Measurements from ENCODE around the gene LCNL1.

Gene LCNL1

GRCh38 chr9:136942112-136942880, 40.5 kb upstream of the LCNL1 start:
- Histone ChIP-seq H3K36me3 (ENCODE audit: control insufficient read depth in 1 of 2, insufficient read depth in 2 of 2, low read length in 2 of 2) (peaks cover 28 to 52% of the 10 kb centered on the region in 2 donors), H3K9ac (ENCODE audit: low read depth in 1 of 2, low read length in 2 of 2) (no peak overlapping the region), H3K27me3 (ENCODE audit: control insufficient read depth in 1 of 2, insufficient read depth in 2 of 2, low read length in 2 of 2) (no peaks in the 10 kb centered on the region), H3K4me3 (ENCODE audit: low read depth in 1 of 2, low read length in 2 of 2) (no peak overlapping the region), H3K4me1 (ENCODE audit: control insufficient read depth in 1 of 2, insufficient read depth in 2 of 2, low read length in 2 of 2) (peaks cover 3 to 22% of the 10 kb centered on the region in 2 donors), H3K27ac (ENCODE audit: low read depth, low read length) (no peak overlapping the region), H3K9me3 (ENCODE audit: control insufficient read depth in 1 of 2, low read length in 2 of 2) (no peaks in the 10 kb centered on the region)

GRCh38 chr9:136942881-136943230, 39.9 kb upstream of the LCNL1 start:
- no peak overlapping the region for H3K27ac ChIP-seq (ENCODE audit: low read depth, low read length)
- H3K9me3 ChIP-seq (ENCODE audit: control insufficient read depth in 1 of 2, low read length in 2 of 2), result no peaks in the 10 kb centered on the region
- H3K36me3 ChIP-seq (ENCODE audit: control insufficient read depth in 1 of 2, insufficient read depth in 2 of 2, low read length in 2 of 2), result peaks cover 28 to 47% of the 10 kb centered on the region in 2 donors
- H3K9ac ChIP-seq (ENCODE audit: low read depth in 1 of 2, low read length in 2 of 2), result peak overlapping the region in 1 of 2 donors; percentile 82
- peak overlapping the region; percentile 85 to 90 for H3K4me3 ChIP-seq (ENCODE audit: low read depth in 1 of 2, low read length in 2 of 2)
- H3K27me3 ChIP-seq (ENCODE audit: control insufficient read depth in 1 of 2, insufficient read depth in 2 of 2, low read length in 2 of 2), result no peaks in the 10 kb centered on the region
- H3K4me1 ChIP-seq (ENCODE audit: control insufficient read depth in 1 of 2, insufficient read depth in 2 of 2, low read length in 2 of 2), result peaks cover 5 to 25% of the 10 kb centered on the region in 2 donors

DNA sequence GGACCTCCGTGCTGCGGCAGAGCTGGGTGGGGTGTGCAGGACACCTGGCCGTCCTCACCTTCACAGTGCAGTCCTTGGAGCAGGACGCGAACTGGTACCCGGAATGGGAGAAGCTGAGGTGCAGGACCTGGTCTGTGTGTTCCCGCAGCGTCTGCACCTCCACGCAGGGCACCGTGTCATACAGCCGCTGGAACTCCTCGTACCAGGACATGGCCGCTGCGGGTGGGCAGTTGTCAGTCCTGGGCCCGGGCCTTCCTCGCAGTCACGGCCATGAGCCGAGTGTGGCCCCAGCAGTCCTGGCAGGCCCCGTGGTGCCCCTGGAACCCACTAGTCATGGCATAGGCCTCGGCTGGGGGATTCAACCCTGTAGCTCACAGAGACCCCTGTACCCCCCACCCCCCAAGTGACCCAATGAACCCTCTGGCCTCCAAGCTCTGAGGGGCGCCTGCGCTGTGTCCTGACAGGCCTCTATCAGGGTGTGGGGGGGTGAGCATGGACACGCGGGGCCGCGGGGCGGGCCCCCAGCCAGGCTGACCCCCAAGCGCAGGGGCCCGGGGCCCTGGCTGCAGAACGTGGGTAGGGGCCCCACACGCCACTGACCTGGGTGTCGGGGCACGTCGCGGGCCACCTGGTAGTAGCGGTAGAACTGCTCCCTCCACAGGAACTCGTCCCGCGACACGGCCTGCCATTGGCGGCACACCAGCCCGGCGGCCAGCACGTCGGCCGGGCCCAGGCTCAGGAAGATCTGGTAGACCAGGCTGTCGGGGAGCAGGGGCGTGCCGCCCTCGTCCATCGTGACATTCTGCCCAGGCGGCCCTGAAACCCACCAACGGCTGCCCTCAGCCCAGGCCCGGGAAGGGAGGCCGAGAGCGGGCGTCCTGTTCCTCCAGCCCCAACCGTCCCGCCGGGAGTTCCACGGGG, 39.2 kb upstream of the LCNL1 start:
- Histone ChIP-seq H3K36me3 (ENCODE audit: control insufficient read depth in 1 of 2, insufficient read depth in 2 of 2, low read length in 2 of 2) (peaks cover 28 to 45% of the 10 kb centered on the region in 2 donors), H3K9ac (ENCODE audit: low read depth in 1 of 2, low read length in 2 of 2) (peak overlapping the region; percentile 82 to 88), H3K27ac (ENCODE audit: low read depth, low read length) (peak overlapping the region; percentile 73), H3K9me3 (ENCODE audit: control insufficient read depth in 1 of 2, low read length in 2 of 2) (no peaks in the 10 kb centered on the region), H3K4me3 (ENCODE audit: low read depth in 1 of 2, low read length in 2 of 2) (peak overlapping the region; percentile 85 to 90), H3K4me1 (ENCODE audit: control insufficient read depth in 1 of 2, insufficient read depth in 2 of 2, low read length in 2 of 2) (peaks cover 9 to 30% of the 10 kb centered on the region in 2 donors), H3K27me3 (ENCODE audit: control insufficient read depth in 1 of 2, insufficient read depth in 2 of 2, low read length in 2 of 2) (no peaks in the 10 kb centered on the region)

GRCh38 chr9:136944212-136944518, 38.6 kb upstream of the LCNL1 start:
- H3K4me3 ChIP-seq (ENCODE audit: low read depth in 1 of 2, low read length in 2 of 2), result peak overlapping the region; percentile 85 to 90
- H3K27me3 ChIP-seq (ENCODE audit: control insufficient read depth in 1 of 2, insufficient read depth in 2 of 2, low read length in 2 of 2), result no peaks in the 10 kb centered on the region
- H3K9me3 ChIP-seq (ENCODE audit: control insufficient read depth in 1 of 2, low read length in 2 of 2), result no peaks in the 10 kb centered on the region
- H3K36me3 ChIP-seq (ENCODE audit: control insufficient read depth in 1 of 2, insufficient read depth in 2 of 2, low read length in 2 of 2), result peaks cover 28 to 41% of the 10 kb centered on the region in 2 donors
- H3K9ac ChIP-seq (ENCODE audit: low read depth in 1 of 2, low read length in 2 of 2), result peak overlapping the region; percentile 82 to 88
- H3K4me1 ChIP-seq (ENCODE audit: control insufficient read depth in 1 of 2, insufficient read depth in 2 of 2, low read length in 2 of 2), result peaks cover 9 to 31% of the 10 kb centered on the region in 2 donors
- peak overlapping the region; percentile 81 for H3K27ac ChIP-seq (ENCODE audit: low read depth, low read length)

GRCh38 chr9:136944519-136945332, 38.1 kb upstream of the LCNL1 start, which contains the start of the genes C8G and FBXW5:
TSS of gene C8G (plus strand) at chr9:136945243. CDS start at chr9:136945321, 78 bp downstream.
TSS of gene FBXW5 (minus strand) at chr9:136944738. CDS start at chr9:136944083, 655 bp downstream.
- H3K27me3 ChIP-seq (ENCODE audit: control insufficient read depth in 1 of 2, insufficient read depth in 2 of 2, low read length in 2 of 2), result no peaks in the 10 kb centered on the region
- H3K9ac ChIP-seq (ENCODE audit: low read depth in 1 of 2, low read length in 2 of 2), result peak within 1 kb of the TSS; percentile 82 to 88
- peaks cover 28 to 36% of the 10 kb centered on the region in 2 donors for H3K36me3 ChIP-seq (ENCODE audit: control insufficient read depth in 1 of 2, insufficient read depth in 2 of 2, low read length in 2 of 2)
- peak within 1 kb of the TSS; percentile 81 for H3K27ac ChIP-seq (ENCODE audit: low read depth, low read length)
- peaks cover 9 to 32% of the 10 kb centered on the region in 2 donors for H3K4me1 ChIP-seq (ENCODE audit: control insufficient read depth in 1 of 2, insufficient read depth in 2 of 2, low read length in 2 of 2)
- peak within 1 kb of the TSS; percentile 85 to 90 for H3K4me3 ChIP-seq (ENCODE audit: low read depth in 1 of 2, low read length in 2 of 2)
- no peaks in the 10 kb centered on the region for H3K9me3 ChIP-seq (ENCODE audit: control insufficient read depth in 1 of 2, low read length in 2 of 2)

DNA sequence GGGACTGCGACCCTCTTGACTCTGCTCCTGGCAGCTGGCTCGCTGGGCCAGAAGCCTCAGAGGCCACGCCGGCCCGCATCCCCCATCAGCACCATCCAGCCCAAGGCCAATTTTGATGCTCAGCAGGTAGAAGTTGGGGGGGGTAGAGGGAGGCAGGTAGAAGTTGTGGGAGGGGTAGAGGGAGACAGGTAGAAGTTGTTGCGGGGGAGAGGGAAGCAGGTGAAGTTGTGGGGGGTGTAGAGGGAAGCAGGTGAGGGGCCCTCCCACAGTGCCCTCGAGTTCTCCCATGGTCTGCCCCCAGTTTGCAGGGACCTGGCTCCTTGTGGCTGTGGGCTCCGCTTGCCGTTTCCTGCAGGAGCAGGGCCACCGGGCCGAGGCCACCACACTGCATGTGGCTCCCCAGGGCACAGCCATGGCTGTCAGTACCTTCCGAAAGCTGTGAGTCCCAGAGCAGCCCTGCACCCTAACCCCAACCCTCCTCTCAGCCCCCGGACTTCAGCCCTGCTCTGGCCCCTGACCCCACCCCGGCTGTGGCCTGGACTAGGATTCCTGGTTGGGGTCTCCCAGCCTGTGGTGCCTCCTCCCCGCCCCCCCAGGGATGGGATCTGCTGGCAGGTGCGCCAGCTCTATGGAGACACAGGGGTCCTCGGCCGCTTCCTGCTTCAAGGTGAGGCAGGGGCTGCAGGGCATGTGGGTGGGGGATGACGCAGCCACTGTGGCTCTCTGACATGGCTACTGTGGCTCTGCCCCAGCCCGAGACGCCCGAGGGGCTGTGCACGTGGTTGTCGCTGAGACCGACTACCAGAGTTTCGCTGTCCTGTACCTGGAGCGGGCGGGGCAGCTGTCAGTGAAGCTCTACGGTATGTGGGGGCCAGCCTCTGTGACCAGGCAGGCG, 37.2 kb upstream of the LCNL1 start:
- peak overlapping the region in 1 of 2 donors; percentile 27 for H3K9ac ChIP-seq (ENCODE audit: low read depth in 1 of 2, low read length in 2 of 2)
- peak overlapping the region; percentile 3 to 48 for H3K4me3 ChIP-seq (ENCODE audit: low read depth in 1 of 2, low read length in 2 of 2)

DNA sequence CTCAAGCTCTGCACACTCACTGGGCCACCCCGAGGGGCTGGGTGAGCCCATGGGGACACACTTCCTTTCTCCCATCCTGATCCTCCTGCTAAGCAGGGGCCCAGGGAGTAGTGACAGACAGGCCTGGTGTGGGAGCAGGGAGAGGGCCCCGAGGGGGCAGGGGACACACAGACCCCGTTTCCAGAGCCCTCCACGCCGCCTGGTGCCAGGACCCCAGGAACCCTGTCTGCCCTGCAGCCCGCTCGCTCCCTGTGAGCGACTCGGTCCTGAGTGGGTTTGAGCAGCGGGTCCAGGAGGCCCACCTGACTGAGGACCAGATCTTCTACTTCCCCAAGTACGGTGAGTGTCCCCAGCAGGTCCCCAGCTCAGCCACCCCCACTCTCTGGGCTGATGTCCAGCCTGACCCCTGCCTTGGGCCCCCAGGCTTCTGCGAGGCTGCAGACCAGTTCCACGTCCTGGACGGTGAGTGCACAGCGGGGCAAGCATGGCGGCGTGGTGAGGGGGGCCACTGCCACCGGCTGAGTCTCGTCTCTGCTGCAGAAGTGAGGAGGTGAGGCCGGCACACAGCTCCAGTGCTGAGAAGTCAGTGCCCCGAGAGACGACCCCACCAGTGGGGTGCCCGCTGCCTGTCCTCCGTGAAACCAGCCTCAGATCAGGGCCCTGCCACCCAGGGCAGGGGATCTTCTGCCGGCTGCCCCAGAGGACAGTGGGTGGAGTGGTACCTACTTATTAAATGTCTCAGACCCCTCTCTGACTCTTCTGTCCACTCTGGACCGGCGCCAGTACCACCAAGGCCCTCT, 36.4 kb upstream of the LCNL1 start:
- H3K36me3 ChIP-seq (ENCODE audit: control insufficient read depth in 1 of 2, insufficient read depth in 2 of 2, low read length in 2 of 2), result peaks cover 12 to 19% of the 10 kb centered on the region in 2 donors
- H3K9me3 ChIP-seq (ENCODE audit: control insufficient read depth in 1 of 2, low read length in 2 of 2), result no peaks in the 10 kb centered on the region
- no peak overlapping the region for H3K9ac ChIP-seq (ENCODE audit: low read depth in 1 of 2, low read length in 2 of 2)
- no peak overlapping the region for H3K4me3 ChIP-seq (ENCODE audit: low read depth in 1 of 2, low read length in 2 of 2)
- no peak overlapping the region for H3K27ac ChIP-seq (ENCODE audit: low read depth, low read length)
- no peaks in the 10 kb centered on the region for H3K27me3 ChIP-seq (ENCODE audit: control insufficient read depth in 1 of 2, insufficient read depth in 2 of 2, low read length in 2 of 2)
- peaks cover 16 to 36% of the 10 kb centered on the region in 2 donors for H3K4me1 ChIP-seq (ENCODE audit: control insufficient read depth in 1 of 2, insufficient read depth in 2 of 2, low read length in 2 of 2)

More for the DNA sequence above, 37.2 kb upstream of the LCNL1 start:
- no peaks in the 10 kb centered on the region for H3K9me3 ChIP-seq (ENCODE audit: control insufficient read depth in 1 of 2, low read length in 2 of 2)
- peak overlapping the region; percentile 18 for H3K27ac ChIP-seq (ENCODE audit: low read depth, low read length)
- peaks cover 12 to 34% of the 10 kb centered on the region in 2 donors for H3K4me1 ChIP-seq (ENCODE audit: control insufficient read depth in 1 of 2, insufficient read depth in 2 of 2, low read length in 2 of 2)
- no peaks in the 10 kb centered on the region for H3K27me3 ChIP-seq (ENCODE audit: control insufficient read depth in 1 of 2, insufficient read depth in 2 of 2, low read length in 2 of 2)
- H3K36me3 ChIP-seq (ENCODE audit: control insufficient read depth in 1 of 2, insufficient read depth in 2 of 2, low read length in 2 of 2), result peaks cover 21 to 27% of the 10 kb centered on the region in 2 donors

- no peak overlapping the region for H3K4me3 ChIP-seq (ENCODE audit: low read depth in 1 of 2, low read length in 2 of 2)
Observed at GRCh38 chr9:136947028-136947891, 35.5 kb upstream of the LCNL1 start.

More at GRCh38 chr9:136947028-136947891, 35.5 kb upstream of the LCNL1 start:
- no peak overlapping the region for H3K27ac ChIP-seq (ENCODE audit: low read depth, low read length)
- peaks cover 16 to 36% of the 10 kb centered on the region in 2 donors for H3K4me1 ChIP-seq (ENCODE audit: control insufficient read depth in 1 of 2, insufficient read depth in 2 of 2, low read length in 2 of 2)
- no peaks in the 10 kb centered on the region for H3K9me3 ChIP-seq (ENCODE audit: control insufficient read depth in 1 of 2, low read length in 2 of 2)
- peaks cover 5 to 10% of the 10 kb centered on the region in 2 donors for H3K36me3 ChIP-seq (ENCODE audit: control insufficient read depth in 1 of 2, insufficient read depth in 2 of 2, low read length in 2 of 2)
- H3K27me3 ChIP-seq (ENCODE audit: control insufficient read depth in 1 of 2, insufficient read depth in 2 of 2, low read length in 2 of 2), result no peaks in the 10 kb centered on the region
- no peak overlapping the region for H3K9ac ChIP-seq (ENCODE audit: low read depth in 1 of 2, low read length in 2 of 2)
